GOT3 (cell line): Measurements from ENCODE around the gene PADI3.

Experiments
- DNase-seq: peaks from one replicate; lab custom pipeline; 2025; ENCODE audit warnings: mixed read lengths; lab: John Stamatoyannopoulos, UW

Gene PADI3

DNA sequence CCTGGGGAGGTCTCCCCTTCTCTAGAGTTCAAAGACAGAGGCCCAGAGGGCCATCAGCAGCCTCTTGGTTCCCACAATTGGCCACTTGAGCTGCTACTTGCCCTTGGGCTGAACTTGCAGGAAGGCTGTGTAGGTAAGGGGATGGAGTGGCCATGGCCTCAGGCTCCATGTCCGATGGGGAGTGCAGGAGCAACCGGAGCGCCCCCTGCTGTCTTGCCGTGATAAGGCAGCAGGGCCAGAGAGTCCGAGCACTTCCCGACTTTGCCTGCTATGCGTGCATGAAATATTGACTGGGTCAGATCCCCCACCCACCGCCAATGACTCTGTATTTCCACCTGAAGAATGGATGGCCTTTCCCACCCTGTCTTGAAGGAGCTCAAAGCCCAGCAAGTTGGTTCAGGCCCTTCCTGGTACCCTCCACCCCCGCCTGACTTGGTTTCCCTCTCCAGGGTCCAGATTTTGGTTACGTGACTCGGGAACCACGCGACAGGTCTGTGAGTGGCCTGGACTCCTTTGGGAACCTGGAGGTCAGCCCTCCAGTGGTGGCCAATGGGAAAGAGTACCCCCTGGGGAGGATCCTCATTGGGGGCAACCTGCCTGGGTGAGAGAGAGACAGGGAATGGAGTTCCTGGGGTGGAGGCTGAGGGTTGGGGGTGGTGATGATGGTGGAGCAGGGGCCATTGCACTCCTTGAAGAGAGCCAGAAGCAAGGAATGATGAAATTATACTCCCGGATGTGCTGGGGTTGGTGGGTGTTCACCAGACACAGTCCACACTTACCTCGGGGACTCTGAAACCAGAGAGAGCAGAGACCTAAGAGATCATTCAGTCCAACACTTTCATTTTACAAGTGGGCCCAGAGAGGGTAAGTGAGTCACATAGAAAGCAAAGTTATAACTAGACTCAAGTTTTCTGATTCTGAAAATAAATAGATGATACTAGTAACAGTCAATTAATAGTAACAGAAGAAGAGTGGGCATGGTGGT lies 25.6 kb downstream of the PADI3 start:
- no peak for DNase-seq

DNA sequence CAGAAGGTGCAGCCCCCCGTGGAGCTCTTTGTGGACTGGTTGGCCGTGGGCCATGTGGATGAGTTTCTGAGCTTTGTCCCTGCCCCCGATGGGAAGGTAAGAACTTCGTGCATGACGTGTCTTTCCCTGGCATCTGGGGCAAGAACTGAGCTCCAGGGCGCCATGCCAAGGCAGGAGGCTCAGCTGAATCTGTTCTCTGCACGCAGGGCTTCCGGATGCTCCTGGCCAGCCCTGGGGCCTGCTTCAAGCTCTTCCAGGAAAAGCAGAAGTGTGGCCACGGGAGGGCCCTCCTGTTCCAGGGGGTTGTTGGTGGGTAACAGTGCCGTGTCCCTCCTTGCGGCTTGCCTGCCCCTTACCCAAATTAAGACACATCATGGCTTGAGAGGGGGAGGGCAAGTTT lies 27.7 kb downstream of the PADI3 start:
- no peak for DNase-seq

DNA sequence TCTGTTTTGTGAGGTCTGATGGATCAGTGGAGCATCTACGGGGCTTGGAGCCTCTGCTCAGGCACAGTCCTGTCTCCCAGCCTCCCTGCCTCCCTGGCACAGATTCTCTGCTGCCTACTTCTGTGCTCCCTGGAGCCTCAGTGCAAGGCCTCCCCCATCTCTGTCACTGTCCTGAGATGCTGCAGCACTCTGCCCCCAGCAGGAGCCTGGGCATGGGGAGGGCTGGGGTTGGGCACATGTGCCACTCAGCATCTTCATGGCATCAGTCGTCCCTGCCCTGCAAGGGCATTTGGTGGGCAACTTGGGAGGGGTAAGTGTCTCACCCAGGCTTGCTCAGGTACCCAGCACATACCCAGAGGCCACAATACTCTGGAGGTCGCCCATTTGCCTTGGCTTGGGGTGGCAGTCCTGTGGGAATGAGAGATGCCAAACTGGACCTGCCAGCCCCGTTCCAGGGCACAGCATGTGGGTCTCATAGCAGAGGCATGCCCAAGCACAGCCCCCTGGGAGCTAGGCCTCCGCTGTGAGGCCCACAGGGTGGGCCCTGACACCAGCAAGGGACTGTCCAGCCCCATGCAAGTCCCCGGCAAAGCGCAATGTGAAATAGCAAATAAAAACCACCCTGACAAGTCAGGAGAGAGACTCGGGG lies 28.7 kb downstream of the PADI3 start:
- no peak for DNase-seq

DNA sequence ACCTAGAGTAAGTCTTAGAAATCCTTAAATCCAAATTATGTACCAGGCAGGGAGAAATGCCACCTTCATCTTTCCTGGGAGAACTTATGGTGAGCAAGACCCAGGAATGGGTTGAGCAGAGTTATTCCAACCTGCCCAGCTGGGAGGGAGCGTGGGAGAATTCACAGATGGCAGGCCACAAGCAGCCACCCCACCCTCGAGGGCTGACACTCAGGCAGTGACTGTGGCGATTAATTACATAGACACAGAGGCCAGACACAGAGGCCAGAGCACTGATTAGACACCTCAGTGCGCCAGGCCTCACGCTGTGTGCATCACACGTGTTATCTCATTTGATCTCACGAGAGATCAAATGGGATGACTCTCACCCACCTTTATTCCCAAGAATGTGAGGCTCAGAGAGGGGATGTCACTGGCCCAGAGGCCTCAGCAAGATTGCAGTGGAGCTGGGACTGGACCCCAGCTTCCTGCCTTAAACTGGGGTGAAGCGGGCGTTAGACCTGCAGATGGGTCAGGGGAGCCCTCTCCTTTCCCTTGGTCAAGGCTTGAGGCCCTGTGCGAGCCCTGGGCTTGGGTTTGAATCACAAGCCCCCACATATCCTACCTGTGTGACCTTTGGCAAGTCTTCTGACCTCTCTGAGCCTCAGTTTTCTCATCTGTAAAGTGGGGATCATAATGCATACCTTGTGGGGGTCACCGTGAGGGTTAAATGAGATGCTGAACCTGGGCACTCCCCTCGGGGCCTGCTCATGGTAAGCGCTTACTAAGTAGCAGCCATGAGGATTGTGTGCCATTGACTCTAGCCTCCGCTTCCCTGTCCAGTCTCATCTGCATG lies 30.3 kb downstream of the PADI3 start:
- DNase-seq, result no peak

DNA sequence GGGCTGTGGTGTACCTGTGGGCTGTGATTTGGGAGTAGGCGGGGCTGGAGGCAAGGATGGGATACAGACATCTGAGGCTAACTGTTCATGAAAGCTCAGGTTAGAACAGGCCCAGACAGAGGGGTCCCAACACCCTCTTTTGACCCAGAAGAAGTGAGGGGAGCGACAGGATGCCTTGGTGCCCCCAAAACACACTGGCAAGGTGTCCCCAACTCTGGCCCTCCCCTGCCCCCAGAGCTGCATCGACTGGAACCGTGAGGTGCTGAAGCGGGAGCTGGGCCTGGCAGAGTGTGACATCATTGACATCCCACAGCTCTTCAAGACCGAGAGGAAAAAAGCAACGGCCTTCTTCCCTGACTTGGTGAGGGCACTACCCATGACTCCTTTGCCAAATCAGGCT lies 31.5 kb downstream of the PADI3 start:
- no peak for DNase-seq

DNA sequence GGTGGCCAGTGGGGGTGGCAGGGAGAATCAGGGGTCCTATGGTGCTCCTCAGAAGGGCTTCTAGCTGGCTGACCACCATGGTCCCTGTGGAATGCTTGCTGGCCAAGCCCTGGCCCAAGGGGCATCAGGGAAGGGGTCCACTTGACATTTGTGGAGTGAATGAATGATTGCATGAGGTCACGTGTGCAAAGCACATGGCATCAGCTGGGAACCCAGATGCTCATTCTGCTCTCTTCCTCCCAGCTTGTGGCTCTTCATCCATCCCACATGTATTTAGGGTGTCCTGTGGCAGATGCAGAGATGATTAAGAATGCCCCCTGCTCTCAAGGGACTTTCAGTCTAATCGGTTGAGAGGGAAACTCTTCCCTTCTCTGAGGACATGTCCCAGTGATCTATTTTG lies 32.0 kb downstream of the PADI3 start:
- DNase-seq, result no peak

DNA sequence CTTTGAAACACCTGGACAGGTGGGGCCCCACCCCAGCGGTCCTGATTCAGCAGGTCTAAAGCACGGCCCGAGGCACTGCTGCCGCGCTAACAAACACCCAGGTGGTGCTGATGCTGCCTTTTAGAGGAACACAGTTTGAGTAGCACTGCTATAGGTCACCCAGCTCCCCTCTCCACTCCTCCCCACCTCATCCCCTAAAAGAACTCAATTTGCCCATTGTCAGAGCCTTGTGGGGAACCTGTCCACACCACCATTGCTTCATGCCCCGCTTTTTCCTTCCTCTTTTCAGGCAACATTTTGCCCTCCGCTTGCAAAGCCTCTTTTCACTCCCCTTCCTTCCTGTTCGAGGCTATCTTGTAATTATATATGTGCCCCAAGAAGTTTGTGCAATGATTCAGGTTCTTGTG lies 32.9 kb downstream of the PADI3 start:
- DNase-seq, result no peak

DNA sequence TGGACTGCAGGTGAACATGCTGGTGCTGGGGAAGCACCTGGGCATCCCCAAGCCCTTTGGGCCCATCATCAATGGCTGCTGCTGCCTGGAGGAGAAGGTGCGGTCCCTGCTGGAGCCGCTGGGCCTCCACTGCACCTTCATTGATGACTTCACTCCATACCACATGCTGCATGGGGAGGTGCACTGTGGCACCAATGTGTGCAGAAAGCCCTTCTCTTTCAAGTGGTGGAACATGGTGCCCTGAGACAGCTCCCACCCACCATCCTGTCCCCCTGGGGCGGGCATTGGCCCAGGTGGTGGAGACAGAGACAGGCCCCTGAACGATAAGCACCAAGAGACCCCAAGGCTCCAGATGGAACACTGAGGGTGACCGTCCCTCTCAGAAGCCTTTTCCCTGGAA lies 33.9 kb downstream of the PADI3 start:
- no peak for DNase-seq

DNA sequence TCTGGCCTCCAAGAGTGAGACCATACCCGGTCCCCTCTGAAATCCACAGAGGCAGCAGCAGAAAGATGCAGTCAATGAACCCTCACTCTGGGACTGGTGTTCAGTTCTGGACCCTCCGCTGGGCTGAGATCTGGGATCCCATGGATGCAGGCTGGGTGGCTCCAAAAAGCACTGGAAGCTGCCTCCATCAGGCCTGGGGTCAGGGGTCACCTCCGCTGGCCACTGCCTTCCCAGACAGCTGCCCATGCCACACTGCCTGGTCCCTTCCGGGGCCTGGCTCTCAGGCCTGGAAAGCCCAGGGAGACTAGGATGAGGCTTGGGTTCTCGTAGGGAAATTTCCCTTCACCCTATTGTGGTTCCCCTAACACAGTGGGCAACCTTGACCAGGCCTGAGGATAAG lies 37.7 kb downstream of the PADI3 start:
- DNase-seq, result no peak

DNA sequence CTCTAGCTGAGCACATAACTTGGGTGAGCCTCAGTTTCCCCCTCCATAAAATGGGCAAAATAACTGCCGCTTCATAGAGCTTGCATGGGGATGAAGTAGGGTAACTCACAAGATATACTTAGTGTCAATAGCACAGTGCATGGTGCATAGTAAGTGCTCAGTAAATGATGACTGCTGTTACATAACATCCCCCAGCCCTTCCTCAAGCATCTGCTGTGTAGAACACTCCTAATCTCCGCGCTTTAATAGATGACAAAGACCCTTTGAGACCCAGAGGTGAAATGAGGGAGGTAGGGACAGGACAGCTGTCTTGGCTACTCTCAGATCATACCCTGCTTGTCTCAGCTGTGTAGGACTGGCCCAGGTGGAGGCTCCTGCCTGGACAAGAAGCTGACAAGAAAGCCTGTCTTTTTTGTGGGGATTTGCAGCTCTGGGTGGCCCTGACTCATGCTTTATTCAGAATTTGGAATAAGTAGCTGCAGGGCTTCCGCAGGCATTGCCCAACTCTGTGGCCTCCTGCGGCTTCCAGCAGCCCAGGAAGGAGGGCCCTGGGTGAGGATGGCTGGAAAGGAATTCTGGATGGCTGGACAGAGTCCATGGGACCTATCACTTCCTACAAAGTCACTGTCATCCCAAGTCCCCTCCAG lies 38.4 kb downstream of the PADI3 start:
- DNase-seq, result peak; percentile 13

DNA sequence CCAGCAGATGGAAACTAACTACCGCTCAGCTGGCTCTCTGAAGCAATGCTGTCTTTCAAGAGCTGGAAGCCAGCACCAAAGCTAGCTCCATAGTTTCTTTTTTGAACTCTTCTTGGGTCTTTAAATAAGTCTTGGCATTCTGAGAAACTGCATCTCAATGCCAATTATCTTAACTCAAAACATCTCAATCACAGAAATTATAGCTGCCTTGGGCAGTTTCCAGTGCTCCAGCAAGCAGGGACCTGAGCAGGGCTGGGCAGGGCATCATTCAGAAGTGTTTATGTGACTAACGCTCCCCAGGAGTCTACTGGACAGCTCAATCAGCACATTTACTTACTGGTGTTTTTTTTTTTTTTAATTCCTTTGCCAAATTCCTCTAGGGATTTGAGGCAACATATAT lies 40.8 kb downstream of the PADI3 start:
- DNase-seq, result no peak

DNA sequence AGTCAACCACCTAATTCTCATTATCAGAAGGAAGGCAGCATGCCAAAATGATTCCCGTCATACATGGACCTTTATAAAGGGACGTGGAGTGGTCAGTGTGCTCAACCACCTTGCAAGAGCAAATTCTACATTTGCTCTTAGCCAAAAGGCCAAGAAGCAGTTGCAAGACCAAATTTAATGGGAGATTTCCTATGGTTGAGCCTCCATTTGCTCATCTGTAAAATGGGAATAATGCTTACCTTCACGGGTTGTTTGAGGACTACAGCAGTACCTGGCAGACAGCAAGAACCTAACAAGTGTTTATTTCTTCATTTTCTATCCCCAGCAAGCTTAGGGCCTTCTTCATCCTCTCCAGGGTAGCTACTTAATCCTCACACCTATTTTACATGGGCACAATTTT lies 41.7 kb downstream of the PADI3 start:
- DNase-seq, result no peak

DNA sequence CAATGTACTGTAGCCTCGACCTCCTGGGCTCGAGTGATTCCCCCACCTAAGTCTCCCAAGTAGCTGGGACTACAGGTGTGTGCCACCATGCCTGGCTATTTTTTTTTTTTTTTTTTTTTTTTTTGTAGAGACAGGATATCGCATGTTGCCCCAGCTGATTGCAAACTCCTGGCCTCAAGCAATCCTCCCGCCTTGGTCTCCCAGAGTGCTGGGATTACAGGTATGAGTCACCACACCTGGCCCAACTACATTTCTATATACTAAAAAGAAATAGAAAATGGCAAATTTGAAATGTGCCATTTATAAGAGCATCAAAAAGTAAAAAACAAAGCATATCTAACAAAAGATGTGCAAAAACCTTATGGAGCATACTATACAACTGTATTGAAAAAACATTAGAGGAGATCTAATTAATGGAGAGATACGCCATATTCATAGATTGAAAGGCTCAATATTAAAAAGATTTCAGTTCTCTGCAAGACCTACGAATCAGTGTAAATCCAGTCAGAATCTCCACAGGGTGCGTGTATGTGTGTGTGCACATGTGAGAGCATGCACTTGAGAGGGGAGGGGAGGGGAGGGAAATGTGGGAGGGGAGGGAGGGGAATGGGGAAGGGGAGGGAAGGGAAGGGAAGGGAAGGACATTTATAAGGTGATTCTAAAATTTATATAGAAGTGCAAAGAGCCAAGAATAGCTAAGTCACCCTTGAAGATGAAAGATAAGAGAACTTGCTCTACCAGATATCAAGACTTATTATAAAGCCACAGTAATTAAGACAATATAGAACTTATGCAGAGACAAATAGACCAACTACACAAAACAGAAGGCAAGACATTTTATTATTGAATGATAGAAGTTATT lies 43.6 kb downstream of the PADI3 start:
- DNase-seq, result no peak

DNA sequence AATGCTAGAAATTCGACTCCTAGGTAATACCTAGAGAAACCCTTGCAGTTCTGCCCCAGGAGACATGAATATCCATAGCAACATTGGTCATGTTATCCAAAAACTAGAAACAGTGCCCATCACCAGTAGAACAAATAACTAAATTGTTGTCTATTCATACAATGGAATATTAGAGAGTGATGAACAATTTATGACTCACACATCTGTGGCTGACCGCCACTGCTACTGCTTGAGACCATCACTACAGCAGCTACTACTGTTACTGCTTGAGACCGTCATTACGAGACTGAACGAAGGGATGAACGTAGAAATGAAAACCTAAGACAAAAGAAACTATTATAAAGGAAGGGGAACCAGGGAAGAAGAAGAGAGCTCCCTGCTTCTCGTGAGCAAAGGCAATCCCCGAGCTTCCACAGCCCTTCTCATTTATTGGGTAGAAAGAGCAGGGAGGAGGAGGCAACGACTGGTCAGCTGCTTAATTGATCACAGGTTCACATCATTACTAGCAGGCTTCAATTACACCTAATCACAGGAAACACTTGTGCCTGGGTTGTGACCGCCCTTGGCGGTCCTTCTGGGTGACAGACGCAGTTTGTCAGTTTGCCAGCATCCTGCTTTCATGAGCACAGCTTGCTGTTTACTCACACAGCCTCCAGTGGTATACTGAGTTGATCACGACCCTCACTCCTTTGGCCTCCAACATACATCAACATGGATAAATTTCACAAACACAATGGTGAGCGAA lies 45.0 kb downstream of the PADI3 start:
- DNase-seq, result no peak

DNA sequence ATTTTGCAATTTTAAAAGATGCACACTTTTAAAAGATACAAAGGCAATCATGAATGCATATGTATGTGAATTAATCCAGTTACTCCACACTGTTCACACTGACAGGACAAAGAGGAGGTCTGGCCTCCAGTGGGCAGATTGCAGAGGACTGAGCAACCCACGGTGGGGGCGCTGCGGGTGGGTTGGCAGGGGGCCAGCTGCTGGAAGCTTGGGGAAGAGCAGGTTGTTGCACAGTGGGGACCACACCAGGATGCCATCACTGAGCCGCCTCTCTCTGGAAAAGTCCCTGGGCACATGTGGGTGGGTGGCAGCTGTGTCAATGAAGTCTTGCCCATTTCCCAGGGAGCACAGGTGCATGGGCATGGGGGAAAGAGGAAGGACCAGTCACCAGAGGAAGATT lies 46.4 kb downstream of the PADI3 start:
- DNase-seq, result no peak

DNA sequence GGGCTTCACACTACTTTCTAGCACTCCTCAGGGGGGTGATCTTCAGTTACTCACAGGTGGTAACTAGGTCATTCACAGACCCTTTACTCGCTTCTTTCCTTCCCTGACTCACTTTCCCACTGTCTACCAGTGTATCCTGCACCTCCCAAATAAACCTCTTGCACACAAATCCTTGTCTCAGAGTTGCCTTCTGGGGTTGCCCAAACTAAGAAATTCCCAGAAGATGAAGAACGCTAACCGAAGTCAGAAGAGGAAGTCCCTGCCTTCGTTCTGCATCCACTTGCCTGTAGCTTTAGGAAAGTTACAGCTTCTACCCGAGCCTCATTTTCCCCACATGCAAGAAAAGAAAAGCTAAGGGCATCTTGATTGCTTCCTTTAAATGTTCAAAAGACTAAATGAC lies 47.2 kb downstream of the PADI3 start:
- no peak for DNase-seq

DNA sequence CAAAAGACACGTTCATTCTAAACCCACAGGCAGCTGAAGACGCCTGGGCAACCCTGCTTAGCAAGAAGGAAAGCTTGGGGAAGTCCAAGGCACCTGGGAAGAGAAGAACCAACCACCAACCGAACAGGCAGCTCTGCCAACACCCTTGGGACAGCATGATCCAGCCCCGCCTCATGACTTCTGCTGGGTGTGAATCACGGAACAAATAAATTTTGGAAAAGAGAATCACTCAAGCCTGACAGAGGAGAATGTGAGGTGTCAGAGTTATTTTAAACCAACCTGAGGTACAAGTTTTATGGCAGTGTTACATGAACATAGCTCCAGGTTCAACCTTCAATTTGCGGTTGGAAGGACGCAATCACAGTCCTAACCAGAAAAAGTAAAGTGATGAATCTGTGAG lies 49.1 kb downstream of the PADI3 start:
- DNase-seq, result no peak

DNA sequence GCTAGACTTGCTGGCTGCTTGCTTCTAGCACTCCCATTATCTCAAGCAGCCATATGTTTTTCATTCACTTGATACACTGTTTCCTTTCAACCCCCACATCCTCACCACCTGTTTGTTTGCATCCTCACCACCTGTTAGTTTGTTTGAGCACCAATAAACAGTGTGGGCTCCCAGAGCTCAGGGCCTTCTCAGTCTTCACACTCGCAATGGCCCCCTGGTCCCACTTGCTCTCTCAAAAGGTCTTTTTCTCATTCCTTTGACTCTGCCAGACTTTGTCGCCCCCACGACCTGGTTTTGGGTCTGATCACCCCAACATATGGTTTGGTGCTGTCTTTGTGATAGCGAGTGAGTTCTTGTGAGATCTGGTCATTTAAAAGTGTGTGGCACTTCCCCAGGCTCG lies 52.9 kb downstream of the PADI3 start:
- DNase-seq, result no peak

DNA sequence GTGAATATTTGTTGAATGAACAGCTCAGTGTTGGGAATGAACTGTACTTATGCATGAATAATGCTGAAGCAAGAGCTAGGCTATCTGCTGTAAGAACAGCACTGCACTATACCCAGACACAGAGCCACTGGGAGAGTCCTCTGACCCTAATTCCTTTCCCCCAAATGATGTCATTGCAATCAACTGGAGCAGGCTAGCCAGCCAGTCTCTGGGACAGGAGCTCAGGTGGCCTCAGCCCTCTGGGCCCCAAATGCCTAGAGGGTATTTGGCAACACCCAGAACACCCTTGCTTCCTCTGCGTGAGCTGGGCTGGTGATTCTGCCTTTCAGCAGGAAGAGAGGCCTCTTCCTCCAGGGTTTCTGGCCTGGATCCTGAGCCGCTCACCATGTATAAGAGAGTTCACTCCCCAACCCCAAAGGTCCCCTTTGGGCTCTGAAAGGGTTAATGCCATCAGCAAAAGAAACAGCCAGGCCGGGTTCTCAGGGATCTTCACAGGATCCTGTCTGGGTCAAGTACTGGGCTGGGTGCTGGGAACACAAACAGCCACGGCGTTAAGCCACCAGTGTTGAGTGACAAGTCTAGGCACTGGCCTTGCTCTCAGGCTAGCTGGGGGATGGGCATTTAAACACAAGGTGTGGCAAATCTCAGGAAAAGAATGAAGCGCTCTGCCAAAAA lies 55.4 kb downstream of the PADI3 start:
- DNase-seq, result no peak

DNA sequence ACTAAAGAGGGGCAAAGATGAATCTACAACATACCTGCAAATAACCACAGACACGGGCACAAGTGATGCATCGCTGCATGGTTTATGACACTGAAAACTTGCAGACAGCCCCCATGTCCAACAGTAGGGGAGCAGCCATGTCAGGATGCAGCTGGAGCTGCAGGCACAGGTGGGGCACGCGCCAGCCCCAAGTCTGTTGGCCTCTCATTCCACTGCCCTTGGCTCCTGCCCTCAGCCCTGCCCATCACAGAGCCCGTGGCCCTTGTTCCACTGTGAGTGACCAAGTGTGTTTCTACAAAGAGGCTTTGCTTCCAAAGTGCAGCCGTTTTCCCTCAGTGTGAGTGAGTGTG lies 55.9 kb downstream of the PADI3 start:
- no peak for DNase-seq
